ENCODE data around the gene EIF1. TPM values are rescaled to one million over a fixed set of nuclear protein-coding genes. Genes with fewer than 3 reads are reported as not detected.

Gene EIF1
- total and polyA plus RNA-seq, 2 of the 8 experiments (the other 6 are each of a cell fraction or from before 2014, with no cell fraction given), result 175 to 539 TPM

DNA sequence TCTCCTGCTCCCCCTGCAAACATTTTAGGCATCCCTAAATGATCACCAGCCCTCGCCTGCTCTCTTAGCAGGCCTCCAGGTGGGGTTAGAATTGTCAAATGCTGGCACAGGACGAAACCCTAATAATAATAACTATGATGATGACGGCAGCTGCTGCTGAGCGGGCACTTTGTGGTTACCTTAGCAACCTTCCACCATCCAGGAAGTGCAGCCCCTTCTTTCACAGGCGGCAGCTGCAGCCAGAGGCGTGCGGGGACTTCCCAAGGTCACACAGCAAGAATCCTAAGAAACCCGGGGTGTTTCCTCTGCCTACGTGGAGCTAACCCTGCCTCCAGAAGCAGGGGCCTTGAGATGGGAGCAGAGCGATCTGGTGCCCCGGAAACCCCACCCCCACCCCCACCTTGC, 22.4 kb upstream of the EIF1 start:
- Histone ChIP-seq H3K27ac (ENCODE audit: low read depth, low read length) (no peak overlapping the region), H4K91ac (replicated peaks; ENCODE audit: insufficient read length, low read length) (peak overlapping the region; percentile 5), H3K4me3 (ENCODE audit: extremely low read depth in 1 of 4, insufficient read depth in 2 of 4, low read depth in 3 of 4, low read length in 4 of 4) (peak overlapping the region; percentile 12 to 67 (median 44); a peak in 7 of 8 replicates)

More for the DNA sequence above, 22.4 kb upstream of the EIF1 start:
- Histone ChIP-seq H3K18ac (ENCODE audit: extremely low read depth, low read length) (no peak overlapping the region), H2BK20ac (ENCODE audit: low read length) (no peak overlapping the region), H3K23ac (ENCODE audit: insufficient read length) (no peak overlapping the region), H3K4me2 (ENCODE audit: insufficient read depth in 1 of 2, low read depth in 2 of 2, low read length in 2 of 2) (peak overlapping the region; percentile 68 to 96), H3K9ac (replicated peaks in 1 of 4; ENCODE audit: extremely low read depth in 1 of 4, low read depth in 3 of 4, low read length in 3 of 4) (no peak overlapping the region), H2AFZ (ENCODE audit: low read length) (0 out of 2 replicates have a peak overlapping the region, but pooled peaks have one; percentile 36), H2BK120ac (replicated peaks; ENCODE audit: low read depth, low read length) (no peak overlapping the region), H2BK5ac (ENCODE audit: low read depth, low read length) (peak overlapping the region; percentile 60; the same call in 1 of the 2 replicates), H3K27me3 (replicated peaks in 1 of 4; ENCODE audit: control insufficient read depth in 3 of 4, extremely low read depth in 1 of 4, insufficient read depth in 3 of 4, low read length in 3 of 4) (no peaks in the 10 kb centered on the region; a peak in 3 of 7 replicates), H3K4me1 (replicated peaks in 1 of 4; ENCODE audit: control insufficient read depth in 3 of 4, insufficient read depth in 4 of 4, low read length in 3 of 4) (peaks cover 0 to 14% (median 6%) of the 10 kb centered on the region in 4 experiments; a peak in 5 of 7 replicates), H3K14ac (ENCODE audit: insufficient read length) (no peak overlapping the region), H3K56ac (replicated peaks; ENCODE audit: insufficient read length, low read depth, low read length) (peak overlapping the region; percentile 35), H3K9me3 (ENCODE audit: insufficient read depth in 2 of 2, low read depth in 1 of 2, low read length in 1 of 2) (no peaks in the 10 kb centered on the region), H2BK15ac (ENCODE audit: low read length) (0 out of 2 replicates have a peak overlapping the region, but pooled peaks have one; percentile 93), H4K8ac (ENCODE audit: extremely low read depth, insufficient read depth, low read length) (no peak overlapping the region; the same call in 1 of the 2 replicates), H3K36me3 (ENCODE audit: control insufficient read depth in 2 of 4, insufficient read depth in 4 of 4, low read length in 3 of 4) (no peaks in the 10 kb centered on the region), H2AK5ac (ENCODE audit: low read depth, low read length) (no peak overlapping the region), H3K79me2 (ENCODE audit: control insufficient read depth in 1 of 2, insufficient read depth in 2 of 2, low read length in 2 of 2) (no peaks in the 10 kb centered on the region), H3K79me1 (ENCODE audit: low read depth, low read length) (no peaks in the 10 kb centered on the region), H3K4ac (replicated peaks; ENCODE audit: insufficient read length, low read depth, low read length) (no peak overlapping the region), H3K23me2 (ENCODE audit: low read depth, low read length) (peaks cover 8% of the 10 kb centered on the region), H4K5ac (ENCODE audit: insufficient read length, low read depth, low read length) (no peak overlapping the region), H4K20me1 (replicated peaks in 1 of 2; ENCODE audit: control insufficient read depth in 1 of 2, insufficient read depth in 2 of 2, low read length in 2 of 2) (no peaks in the 10 kb centered on the region), H2BK12ac (ENCODE audit: low read depth, low read length) (peak overlapping the region; percentile 97; the same call in 1 of the 2 replicates)
- ChIA-PET CTCF (ENCODE audit: partially characterized antibody) (interaction anchor here (0.6 to 12.1 kb wide), 34 partner anchors 10 to 1046 kb away, joined by 3 to 338 read pairs (median 4); partner anchors contain the start of genes EIF1 and KRT19), POLR2A (ENCODE audit: partially characterized antibody) (interaction anchor here (1.1 to 7.6 kb wide), 5 partner anchors 9 to 145 kb away, joined by 3 to 106 read pairs (median 5); partner anchors contain the start of genes EIF1 and KRT19)
- FAIRE-seq, result no peak
- TF ChIP-seq CBX8 (IDR thresholded peaks at IDR 0.05; ENCODE audit: borderline replicate concordance, low read depth, low read length), result no peak
- 0 out of 4 replicates have a peak, but pooled peaks of 1 of the 2 experiments have one; percentile 6 for TF ChIP-seq SIN3A (conservative IDR thresholded peaks at IDR 0.05 in 1 of 2, IDR thresholded peaks at IDR 0.05 in 1 of 2; ENCODE audit: low read depth in 1 of 2, low read length in 2 of 2)
- WGBS, 2 experiments (ENCODE audit: extremely low coverage in 1 of 2, insufficient coverage in 1 of 2, insufficient read length in 1 of 2, insufficient replicate concordance in 2 of 2, low coverage in 1 of 2, low lambda C conversion rate in 2 of 2, missing lambda C conversion rate in 1 of 2), result 3% methylated on average over 9 of the region's 11 CpGs; no CpG with 5 or more reads in 1 of the 2 experiments
- no peak for DNase-seq (ENCODE audit: low read depth in 1 of 2, low spot score in 2 of 2)
